IPS-NIHi7 (cell line): Measurements from ENCODE around the gene PNMA8A.
"Not testable (repeated sequence)": the region's sequence is repeated elsewhere in the genome, so short reads cannot be mapped to it uniquely, and the experiment has no call there.

ENCODE experiments used
- DNase-seq: peaks from one replicate; pipeline ENCODE4 v3.0.0; 2012; ENCODE audit warnings: mixed read lengths; ENCODE audit errors: extremely low spot score

PNMA8A gene

DNA sequence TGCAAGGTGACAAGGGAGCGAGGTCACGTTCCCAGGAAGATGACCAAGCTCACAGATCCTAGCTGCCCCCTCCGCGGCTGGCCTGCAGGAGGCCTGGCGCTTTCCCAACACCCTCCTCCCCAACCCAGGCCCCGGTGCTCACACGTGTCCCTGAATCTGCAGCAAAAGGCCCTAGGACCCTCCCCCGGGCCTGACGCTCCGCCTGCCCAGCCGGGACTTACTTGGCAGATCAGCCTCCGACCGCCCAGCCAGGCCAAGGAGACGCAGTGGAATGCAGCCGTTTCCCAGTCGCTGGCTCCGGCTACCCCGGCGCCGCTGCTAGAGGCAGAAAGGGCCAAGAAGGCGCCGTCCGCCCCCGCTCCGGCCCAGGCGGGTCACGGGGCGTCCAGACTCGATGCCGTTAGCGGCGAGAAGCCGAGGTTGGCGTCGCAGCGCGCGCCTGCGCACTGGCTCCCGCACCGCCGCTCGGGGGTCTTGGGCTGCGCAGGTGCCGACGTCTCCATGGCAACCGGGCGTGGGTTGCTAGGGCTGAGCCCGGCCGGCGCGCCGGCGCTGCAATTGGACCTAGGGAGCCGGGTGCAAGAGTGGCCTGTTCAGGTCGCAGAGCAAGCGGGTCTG is at the start of gene PNMA8A:
Gene PNMA8A, minus strand, starts transcription at position 448 of the 618 bp plus-strand sequence. CDS start 528 bp downstream, outside the sequence.
- peak; percentile 98 for DNase-seq

DNA sequence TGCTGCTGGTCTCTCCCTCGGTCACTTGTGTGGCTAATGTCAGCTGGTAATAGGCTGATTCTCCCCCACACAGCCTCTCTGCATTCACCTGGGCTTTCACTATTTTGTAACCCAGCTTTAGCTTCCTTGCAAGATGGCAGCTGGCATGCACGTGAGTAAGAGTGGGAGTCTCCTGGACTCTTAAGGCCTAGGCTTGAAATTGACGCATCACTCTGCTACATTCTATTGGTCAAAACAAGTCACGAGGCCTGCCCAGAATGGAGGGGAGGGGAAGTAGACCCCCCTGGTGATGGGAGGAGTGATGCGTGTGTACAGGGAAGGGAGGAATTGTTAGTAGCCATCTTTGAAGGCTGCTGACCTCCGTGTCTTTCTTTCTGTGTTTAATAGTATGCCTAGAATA is 49.3 kb upstream of the PNMA8A start:
- peak; percentile 22 for DNase-seq

DNA sequence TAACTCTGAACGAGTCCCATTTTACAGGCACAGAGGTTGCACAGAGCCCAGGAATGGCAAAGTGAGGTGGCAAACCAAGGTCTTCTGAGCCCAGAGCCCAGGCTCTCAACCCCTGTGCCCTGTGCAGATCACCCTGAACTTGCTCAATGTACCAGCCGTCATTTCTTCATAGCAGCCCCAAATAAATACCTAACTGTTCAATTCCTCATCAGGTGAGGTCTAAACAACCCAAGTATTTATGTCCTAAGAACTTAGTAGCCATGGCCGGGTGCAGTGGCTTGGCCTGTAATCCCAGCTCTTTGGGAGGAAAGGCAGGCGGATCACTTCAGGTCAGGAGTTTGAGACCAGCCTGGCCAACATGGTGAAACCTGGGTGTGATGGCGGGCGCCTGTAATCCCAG is 46.1 kb upstream of the PNMA8A start:
- no peak for DNase-seq

- DNase-seq = peak; percentile 66
Measured at GRCh38 chr19:46515879-46516350, 44.6 kb upstream of the PNMA8A start.

- no peak for DNase-seq
Measured at GRCh38 chr19:46515290-46515609, 43.9 kb upstream of the PNMA8A start.

DNA sequence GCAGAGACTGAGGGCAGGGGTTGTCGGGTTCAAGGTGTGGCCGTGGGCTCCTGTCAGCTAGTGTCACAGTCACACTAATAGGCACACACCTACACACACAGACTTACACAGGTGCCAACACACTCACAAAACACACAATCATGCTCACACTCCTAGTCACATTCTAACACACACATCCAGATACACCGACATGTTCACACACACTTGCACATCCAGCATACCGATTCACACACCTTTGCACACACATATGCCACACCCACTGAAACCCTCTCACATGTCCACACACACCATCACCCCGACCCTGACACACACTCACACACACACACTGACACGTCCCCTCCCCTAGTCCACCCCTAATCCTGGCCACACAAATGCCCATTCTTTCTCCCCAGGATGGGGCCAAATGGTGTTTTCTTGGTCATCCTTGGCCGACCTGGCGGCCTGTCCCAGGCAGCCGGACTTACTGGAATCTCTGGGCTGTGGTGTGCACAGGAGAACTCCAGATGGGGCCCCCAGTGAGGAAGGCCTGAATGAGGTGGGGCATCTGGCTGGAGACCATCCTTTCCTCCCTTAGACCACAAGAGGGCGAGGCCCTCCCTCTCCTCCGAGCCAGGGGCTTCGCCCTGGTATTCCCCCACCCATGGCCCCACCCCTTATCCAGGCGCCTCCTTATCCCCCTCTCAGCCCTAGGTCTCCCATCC is 43.4 kb upstream of the PNMA8A start:
- no peak for DNase-seq

GRCh38 chr19:46513461-46514236 is 42.3 kb upstream of the PNMA8A start:
- DNase-seq = peak; percentile 93

- DNase-seq = no peak
Measured at GRCh38 chr19:46511237-46511636, 39.9 kb upstream of the PNMA8A start.

GRCh38 chr19:46508206-46508605 is 36.8 kb upstream of the PNMA8A start:
- DNase-seq = no peak

DNA sequence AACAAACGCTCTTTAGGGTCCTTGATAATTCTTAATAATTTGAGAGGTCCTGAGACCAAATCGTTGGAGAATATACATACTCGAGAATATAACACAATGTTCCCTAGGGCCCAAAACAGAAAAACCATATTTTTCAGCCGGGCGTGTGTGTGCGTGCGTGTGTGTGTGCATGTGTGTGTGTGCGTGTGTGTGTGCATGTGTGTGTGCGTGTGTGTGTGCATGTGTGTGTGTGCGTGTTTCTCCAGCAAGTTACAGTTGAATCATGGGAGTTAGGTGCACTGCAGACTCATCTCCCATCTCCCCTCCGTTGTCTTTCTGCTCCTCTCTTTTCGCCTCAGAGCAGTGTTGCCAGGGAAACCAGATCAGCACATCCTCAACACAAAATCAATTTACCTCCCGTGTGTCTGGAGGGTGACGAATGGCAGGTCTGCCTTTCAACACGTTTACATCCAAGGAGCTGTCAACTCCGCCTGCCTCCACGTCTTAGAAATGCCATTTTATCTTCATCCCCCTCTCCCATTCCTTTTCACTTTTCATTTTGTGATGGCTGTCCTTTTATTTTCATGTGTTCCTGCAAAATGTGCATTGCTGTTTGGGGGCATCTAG is 32.6 kb upstream of the PNMA8A start:
- no peak for DNase-seq

DNA sequence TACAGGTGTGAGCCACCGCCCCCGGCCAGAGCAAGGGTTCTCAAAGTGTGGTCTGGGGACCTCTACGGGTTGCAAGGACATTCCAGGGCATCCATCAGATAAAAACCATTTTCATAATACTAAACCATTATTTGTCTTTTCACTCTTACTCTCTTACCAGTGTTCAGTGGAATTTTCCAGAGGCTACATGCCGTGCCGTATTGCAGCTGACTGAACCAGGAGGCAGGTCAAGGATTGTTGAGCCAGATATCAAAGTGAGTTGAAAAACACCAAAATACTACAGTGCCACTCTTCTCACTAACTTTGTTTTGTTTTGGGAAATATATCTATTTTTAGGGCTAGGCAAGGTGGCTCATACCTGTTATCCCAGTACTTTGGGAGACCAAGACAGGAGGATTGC is 31.5 kb upstream of the PNMA8A start:
- no peak for DNase-seq

- DNase-seq = no peak
Measured at GRCh38 chr19:46499692-46500091, 28.3 kb upstream of the PNMA8A start.

- no peak for DNase-seq
Measured at GRCh38 chr19:46497773-46498172, 26.4 kb upstream of the PNMA8A start.

DNA sequence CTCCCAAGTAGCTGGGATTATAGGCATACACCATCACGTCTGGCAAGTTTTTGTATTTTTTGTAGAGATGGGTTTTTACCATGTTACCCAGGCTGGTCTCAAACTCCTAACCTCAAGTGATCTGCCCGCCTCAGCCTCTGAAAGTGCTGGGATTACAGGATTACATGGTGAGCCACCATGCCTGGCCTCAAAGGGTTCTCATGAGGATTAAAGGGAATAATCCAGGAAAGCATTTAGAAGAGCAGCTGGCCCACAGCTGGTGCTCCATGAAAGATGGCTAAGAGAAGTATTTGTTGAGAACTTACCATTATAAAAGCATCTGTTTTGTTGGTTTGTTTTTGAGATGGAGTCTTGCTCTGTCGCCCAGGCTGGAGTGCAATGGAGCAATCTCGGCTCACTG is 25.5 kb upstream of the PNMA8A start:
- not testable (repeated sequence) for DNase-seq

- no peak for DNase-seq
Measured at GRCh38 chr19:46496304-46496703, 24.9 kb upstream of the PNMA8A start.

GRCh38 chr19:46495786-46496099 is 24.4 kb upstream of the PNMA8A start, which contains the start of gene PNMA8B:
Gene PNMA8B, minus strand, starts transcription at chr19:46495867. Its CDS starts 402 bp downstream, at chr19:46495465.
- peak; percentile 98 for DNase-seq

DNA sequence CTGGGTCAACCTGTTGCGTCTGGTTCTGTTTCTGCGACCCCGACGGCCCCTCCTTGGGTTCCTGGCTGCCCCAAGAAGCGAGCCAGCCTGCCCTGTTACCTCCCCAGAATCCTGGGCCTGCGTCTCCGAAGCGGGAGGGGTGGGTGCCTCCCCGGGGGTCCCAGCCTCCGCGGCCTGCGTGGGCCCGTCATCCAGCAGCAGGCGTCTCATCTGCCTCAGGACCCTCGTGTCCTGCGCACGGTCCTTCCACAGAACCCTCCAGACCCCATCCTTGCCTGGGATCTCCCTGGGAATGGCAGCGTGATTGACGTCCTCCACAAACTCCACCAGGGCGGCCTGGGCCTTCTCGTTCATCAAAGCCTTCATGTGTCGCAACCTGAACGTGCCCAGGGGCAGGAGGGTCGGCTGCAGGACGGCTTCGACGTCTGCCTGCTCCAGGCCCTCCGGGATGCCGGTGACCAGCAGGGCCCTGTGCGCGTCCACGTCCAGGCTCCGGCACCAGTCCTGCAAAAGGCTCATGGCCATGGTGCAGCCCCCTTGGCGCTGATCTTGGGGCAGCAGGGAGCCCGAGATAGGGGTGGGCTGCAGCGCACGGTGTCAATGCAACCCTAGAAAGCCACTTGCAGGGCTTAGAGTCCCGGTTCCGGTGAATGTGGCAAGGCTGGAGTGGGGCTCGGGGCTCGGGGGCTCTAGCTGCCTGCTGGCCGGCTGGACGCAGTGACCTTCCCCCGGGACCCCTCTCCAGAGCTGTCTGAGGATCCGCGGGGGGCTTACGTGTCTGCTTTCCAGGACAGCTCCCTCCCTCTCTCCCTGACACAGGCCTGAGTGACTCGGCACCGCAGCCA is 23.8 kb upstream of the PNMA8A start:
- DNase-seq = no peak

- no peak for DNase-seq
Measured at GRCh38 chr19:46494146-46494940, 23.0 kb upstream of the PNMA8A start.

DNA sequence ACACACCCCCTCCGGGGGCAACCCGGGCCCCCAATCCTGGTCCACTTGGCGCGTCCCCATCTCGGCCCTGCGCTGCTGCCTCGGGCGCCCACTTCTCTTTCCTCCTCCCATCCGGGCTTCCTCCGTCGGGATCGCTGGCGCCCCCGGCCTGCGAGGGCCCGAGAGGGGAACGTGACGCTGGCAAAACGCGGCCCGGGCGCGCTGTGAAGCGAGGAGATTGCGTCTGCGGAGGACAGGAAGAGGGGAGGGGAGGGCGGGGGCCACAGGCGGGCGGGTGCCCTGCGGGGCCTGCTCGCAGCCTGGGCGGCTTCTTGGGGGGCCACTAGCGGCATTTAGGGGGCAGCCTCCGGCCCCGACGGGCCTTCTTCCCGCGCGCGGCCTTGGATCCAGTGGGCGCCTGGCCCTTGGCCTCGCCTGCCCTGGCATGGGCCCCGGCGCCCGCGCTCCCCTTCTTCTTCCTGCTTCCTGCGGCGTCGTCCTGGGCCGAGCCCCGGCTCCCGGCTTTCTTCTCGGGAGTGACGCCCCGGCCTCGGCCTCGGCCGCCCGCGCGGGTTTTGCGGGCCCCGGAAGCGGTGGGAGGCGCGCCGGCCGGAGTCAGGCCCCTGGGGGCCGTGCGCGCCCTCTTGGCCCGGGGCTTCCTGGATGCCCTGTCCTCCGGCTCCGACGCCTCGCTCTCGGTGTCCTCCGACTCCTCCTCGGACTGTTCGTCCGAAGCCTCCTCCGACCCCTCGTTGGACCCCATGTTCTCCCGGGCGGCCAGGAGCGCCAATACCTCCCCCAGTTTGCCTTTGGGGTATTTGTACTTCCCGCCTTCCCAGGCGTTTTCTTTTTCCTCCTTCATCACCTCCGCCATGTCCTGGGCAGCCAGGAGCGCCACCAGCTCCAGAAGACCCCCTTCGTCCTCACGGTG is 22.1 kb upstream of the PNMA8A start:
- no peak for DNase-seq

DNA sequence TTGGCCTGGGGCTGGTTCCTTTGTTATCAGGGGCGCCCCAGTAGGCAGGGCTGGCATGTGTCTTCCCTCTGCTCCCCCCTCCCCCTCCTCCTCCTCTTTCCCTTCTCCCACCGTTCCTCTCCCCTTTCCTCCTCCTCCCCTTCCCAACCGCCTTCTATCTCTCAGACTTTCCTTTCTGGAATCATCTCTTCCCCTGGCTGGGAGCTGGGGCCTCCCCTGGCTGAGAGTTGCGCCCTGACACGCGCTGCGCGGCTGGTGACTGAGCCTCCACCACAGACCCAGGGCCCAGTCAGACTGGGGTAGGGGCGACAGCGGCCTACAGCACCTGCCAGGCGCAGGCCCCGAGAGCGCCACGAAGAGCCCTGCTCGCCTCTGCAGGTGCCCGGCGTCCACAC is 21.5 kb upstream of the PNMA8A start:
- no peak for DNase-seq
